H1 (cell line): ENCODE measurements around the gene ALDH1A2. TPM values are rescaled to one million over a fixed set of nuclear protein-coding genes. Genes with fewer than 3 reads are reported as not detected.

Source experiments
- CTCF ChIA-PET: fragments of 300-600 bp; sonication (Branson Sonifier 250); formaldehyde crosslinking; loops from one replicate; lab custom pipeline; 2021; ENCODE audit not compliant: partially characterized antibody; lab: Charles Lee
- POLR2A ChIA-PET: fragments of 300-600 bp; sonication (Branson Sonifier 250); formaldehyde crosslinking; loops from one replicate; lab custom pipeline; 2021; ENCODE audit warnings: inconsistent platforms; ENCODE audit not compliant: partially characterized antibody; lab: Charles Lee
- DNase-seq, 2 experiments: peaks; one replicate each; pipeline versions ENCODE4 v3.0.0 to v3.0.0-alpha.2; 2010 to 2022; ENCODE audit warnings: low spot score in 2 of 2, low read depth in 1 of 2, mixed read lengths in 1 of 2
- FAIRE-seq: peaks from 2 replicates; lab custom pipeline; 2011; peaks lifted over from hg19 to GRCh38; lab: Jason Lieb, UNC
- H2AFZ ChIP-seq: 2 replicates; pipeline ENCODE4 v1.8.1; 2012; ENCODE audit warnings: low read length, inconsistent platforms
- H2AK5ac ChIP-seq: 2 replicates; pipeline ENCODE4 v1.6.1; 2013; ENCODE audit warnings: low read depth, low read length
- H2BK120ac ChIP-seq: replicated peaks from 2 replicates; pipeline ENCODE3; 2013; ENCODE audit warnings: low read depth, low read length, inconsistent platforms
- H2BK12ac ChIP-seq: 2 replicates; pipeline ENCODE4 v1.6.1; 2013; ENCODE audit warnings: low read depth, low read length
- H2BK15ac ChIP-seq: 2 replicates; pipeline ENCODE4 v1.6.1; 2013; ENCODE audit warnings: low read length
- H2BK20ac ChIP-seq: 2 replicates; pipeline ENCODE4 v1.6.1; 2013; ENCODE audit warnings: low read length
- H2BK5ac ChIP-seq: 2 replicates; pipeline ENCODE4 v1.6.1; 2013; ENCODE audit warnings: low read depth, low read length
- H3K14ac ChIP-seq: 2 replicates; pipeline ENCODE4 v1.6.1; 2013; ENCODE audit warnings: inconsistent platforms; ENCODE audit not compliant: insufficient read length
- H3K18ac ChIP-seq: 2 replicates; pipeline ENCODE4 v1.6.1; 2013; ENCODE audit warnings: low read length; ENCODE audit errors: extremely low read depth
- H3K23ac ChIP-seq: 2 replicates; pipeline ENCODE4 v1.6.1; 2013; ENCODE audit warnings: inconsistent platforms; ENCODE audit not compliant: insufficient read length
- H3K23me2 ChIP-seq: 2 replicates; pipeline ENCODE4 v1.6.1; 2013; ENCODE audit warnings: low read depth, low read length
- H3K27ac ChIP-seq: 2 replicates; pipeline ENCODE4 v1.6.1; 2011; ENCODE audit warnings: low read depth, low read length, inconsistent platforms
- H3K27me3 ChIP-seq, 4 experiments: replicated peaks in 1 of 4; 1 replicate in 1 of 4; 2 replicates in 3 of 4; pipeline versions ENCODE4 v1.6.1 to v1.8.1; 2011 to 2013; ENCODE audit warnings: low read length in 3 of 4, mild to moderate bottlenecking in 3 of 4, inconsistent platforms in 2 of 4, mixed read lengths in 2 of 4, moderate library complexity in 1 of 4; ENCODE audit not compliant: control insufficient read depth in 3 of 4, insufficient read depth in 3 of 4; ENCODE audit errors: extremely low read depth in 1 of 4
- H3K36me3 ChIP-seq, 4 experiments: 2 replicates each; pipeline versions ENCODE4 v1.6.1 to v1.8.1; 2011 to 2013; ENCODE audit warnings: mild to moderate bottlenecking in 4 of 4, low read length in 3 of 4, moderate library complexity in 2 of 4, control low read depth in 1 of 4, inconsistent platforms in 1 of 4; ENCODE audit not compliant: insufficient read depth in 4 of 4, control insufficient read depth in 2 of 4
- H3K4ac ChIP-seq: replicated peaks from 2 replicates; pipeline ENCODE3; 2013; ENCODE audit warnings: low read length, low read depth, mixed read lengths, inconsistent platforms; ENCODE audit not compliant: insufficient read length
- H3K4me1 ChIP-seq, 4 experiments: replicated peaks in 1 of 4; 1 replicate in 1 of 4; 2 replicates in 3 of 4; pipeline versions ENCODE4 v1.6.1 to v1.8.1; 2011 to 2013; ENCODE audit warnings: low read length in 3 of 4, inconsistent platforms in 2 of 4, mixed read lengths in 1 of 4; ENCODE audit not compliant: insufficient read depth in 4 of 4, control insufficient read depth in 3 of 4
- H3K4me2 ChIP-seq, 2 experiments: 2 replicates each; pipeline versions ENCODE4 v1.6.1 to v1.8.1; 2011 to 2013; ENCODE audit warnings: low read depth in 2 of 2, low read length in 2 of 2, control low read depth in 1 of 2, inconsistent platforms in 1 of 2, mild to moderate bottlenecking in 1 of 2; ENCODE audit not compliant: insufficient read depth in 1 of 2
- H3K4me3 ChIP-seq, 4 experiments: fragments of 200-600, 300-600 bp in 1 of 4; sonication (generic), shearing (Covaris generic), sonication (Bioruptor Twin) in 1 of 4; 2 replicates each; pipeline versions ENCODE4 v1.5.1 to v1.8.1; 2011 to 2016; ENCODE audit warnings: low read length in 4 of 4, low read depth in 3 of 4, control low read depth in 2 of 4, inconsistent platforms in 2 of 4, mild to moderate bottlenecking in 2 of 4, mixed read lengths in 1 of 4, moderate library complexity in 1 of 4; ENCODE audit not compliant: insufficient read depth in 2 of 4; ENCODE audit errors: extremely low read depth in 1 of 4
- H3K56ac ChIP-seq: replicated peaks from 2 replicates; pipeline ENCODE3; 2013; ENCODE audit warnings: low read depth, mild to moderate bottlenecking, mixed read lengths, low read length, inconsistent platforms; ENCODE audit not compliant: insufficient read length
- H3K79me1 ChIP-seq: 2 replicates; pipeline ENCODE4 v1.6.1; 2013; ENCODE audit warnings: low read depth, low read length, control low read depth
- H3K79me2 ChIP-seq, 2 experiments: 2 replicates each; pipeline versions ENCODE4 v1.6.1 to v1.8.1; 2012 to 2013; ENCODE audit warnings: low read length in 2 of 2, mild to moderate bottlenecking in 2 of 2, inconsistent platforms in 1 of 2; ENCODE audit not compliant: insufficient read depth in 2 of 2, control insufficient read depth in 1 of 2
- H3K9ac ChIP-seq, 4 experiments: replicated peaks in 1 of 4; 1 replicate in 1 of 4; 2 replicates in 3 of 4; pipeline versions ENCODE4 v1.6.1 to v1.8.1; 2011 to 2013; ENCODE audit warnings: low read depth in 3 of 4, low read length in 3 of 4, control low read depth in 2 of 4, mild to moderate bottlenecking in 2 of 4, moderate library complexity in 2 of 4, inconsistent platforms in 1 of 4; ENCODE audit errors: extremely low read depth in 1 of 4
- H3K9me3 ChIP-seq, 2 experiments: 2 replicates each; pipeline versions ENCODE4 v1.6.1 to v1.8.1; 2012 to 2013; ENCODE audit warnings: mild to moderate bottlenecking in 2 of 2, moderate library complexity in 2 of 2, control low read depth in 1 of 2, inconsistent platforms in 1 of 2, low read depth in 1 of 2, low read length in 1 of 2, mixed read lengths in 1 of 2; ENCODE audit not compliant: insufficient read depth in 2 of 2
- H4K20me1 ChIP-seq, 2 experiments: replicated peaks in 1 of 2; 2 replicates each; pipeline versions ENCODE3 to v1.8.1; 2011 to 2013; ENCODE audit warnings: inconsistent platforms in 2 of 2, low read length in 2 of 2, mild to moderate bottlenecking in 1 of 2; ENCODE audit not compliant: insufficient read depth in 2 of 2, control insufficient read depth in 1 of 2
- H4K5ac ChIP-seq: 2 replicates; pipeline ENCODE4 v1.6.1; 2013; ENCODE audit warnings: low read length, low read depth, mixed read lengths, inconsistent platforms; ENCODE audit not compliant: insufficient read length
- H4K8ac ChIP-seq: 2 replicates; pipeline ENCODE4 v1.8.0; 2013; ENCODE audit warnings: mild to moderate bottlenecking, moderate library complexity, low read length, inconsistent platforms; ENCODE audit not compliant: insufficient read depth; ENCODE audit errors: extremely low read depth
- H4K91ac ChIP-seq: replicated peaks from 2 replicates; pipeline ENCODE3; 2013; ENCODE audit warnings: low read length, mixed read lengths, inconsistent platforms; ENCODE audit not compliant: insufficient read length
- CHD1 ChIP-seq: IDR thresholded peaks from 2 replicates; pipeline ENCODE4 v1.6.1; 2012; ENCODE audit warnings: low read depth, low read length, improper control_type of control experiment
- CREB1 ChIP-seq: IDR thresholded peaks from 2 replicates; pipeline ENCODE4 v1.6.1; 2012; ENCODE audit warnings: inconsistent platforms
- TAF1 ChIP-seq: IDR thresholded peaks from 2 replicates; pipeline ENCODE4 v1.6.1; 2011; ENCODE audit warnings: mild to moderate bottlenecking, low read depth, low read length
- WGBS, 2 experiments: shearing (Covaris generic) in 1 of 2; methylation state at CpG; one replicate each; pipeline versions ENCODE4 v1.1.6 to v1.1.7; 2013 to 2015; ENCODE audit warnings: low lambda C conversion rate in 2 of 2, mixed read lengths in 2 of 2, inconsistent platforms in 1 of 2, low coverage in 1 of 2, missing lambda C conversion rate in 1 of 2; ENCODE audit not compliant: insufficient replicate concordance in 2 of 2, insufficient coverage in 1 of 2, insufficient read length in 1 of 2; ENCODE audit errors: extremely low coverage in 1 of 2, missing lambda C conversion rate in 1 of 2; 5-methylcytosine and 5-hydroxymethylcytosine counted together
- polyA plus RNA-seq, 7 experiments: library from polyadenylated mRNA; depleted of rRNA in 3 of 7; stranded (reverse) in 5 of 7; unstranded in 2 of 7; fragments of >200 nt in 5 of 7; fragments of 200-250 nt in 2 of 7; gene quantifications; 1 replicate in 5 of 7; 2 replicates in 1 of 7; 4 replicates in 1 of 7; pipeline versions ENCODE4 v1.2.1 to v1.2.3, GENCODE V29; 2011 to 2013; ENCODE audit warnings: missing spikeins in 2 of 7, mixed read lengths in 2 of 7
- total RNA-seq: library from RNA; stranded (reverse); fragmentation: NEBNext Ultra II Directional; extraction: Animal tissue kit (Norgen Biotek cat#: 25700); gene quantifications from 2 replicates; pipeline ENCODE4 v1.2.1, GENCODE V29; 2021

ALDH1A2 gene
- total and polyA plus RNA-seq, 2 of the 8 experiments (the other 6 are each of a cell fraction or from before 2014, with no cell fraction given): 0.06 to 0.24 TPM

GRCh38 chr15:58015565-58015964 lies 49.9 kb downstream of the ALDH1A2 start:
- H2BK5ac ChIP-seq: no peak overlapping the region
- POLR2A ChIA-PET: no interaction called here
- no peaks in the 10 kb centered on the region for H3K23me2 ChIP-seq
- no peak overlapping the region for H3K18ac ChIP-seq
- H4K8ac ChIP-seq: no peak overlapping the region
- no peaks in the 10 kb centered on the region for H3K79me2 ChIP-seq
- no peak for DNase-seq
- H3K27me3 ChIP-seq: no peaks in the 10 kb centered on the region
- H3K4me2 ChIP-seq: no peak overlapping the region
- TF ChIP-seq CHD1 (no peak), TAF1 (no peak), CREB1 (no peak)
- TF ChIP-seq, all 59 proteins: peak for 0
- Histone ChIP-seq H2AFZ (no peak overlapping the region), H3K36me3 (no peaks in the 10 kb centered on the region), H3K56ac (no peak overlapping the region), H4K91ac (no peak overlapping the region), H2AK5ac (no peak overlapping the region), H3K79me1 (no peaks in the 10 kb centered on the region), H2BK15ac (no peak overlapping the region), H3K9ac (no peak overlapping the region), H3K4ac (no peak overlapping the region), H4K20me1 (no peaks in the 10 kb centered on the region), H2BK12ac (no peak overlapping the region), H3K14ac (no peak overlapping the region), H3K27ac (no peak overlapping the region), H3K4me1 (no peaks in the 10 kb centered on the region), H2BK120ac (no peak overlapping the region), H3K9me3 (no peaks in the 10 kb centered on the region), H3K23ac (no peak overlapping the region), H3K4me3 (no peak overlapping the region), H2BK20ac (no peak overlapping the region), H4K5ac (no peak overlapping the region)
- 84% methylated on average over 1 of the region's 1 CpG; no CpG with 5 or more reads in 1 of the 2 experiments for WGBS, 2 experiments
- FAIRE-seq: no peak
- CTCF ChIA-PET: interaction anchor here (0.6 kb wide), 1 partner anchor 169 kb away, joined by 3 read pairs; no protein-coding TSS in a partner anchor
